Activated naive CD8-positive, alpha-beta T cell treated with anti-CD3 and anti-CD28 coated beads, Interleukin-2, amount 50 U/mL, for 24 hours (primary cell): ENCODE measurements around the gene SMYD3.

Experiments used
- ATAC-seq: fragments of 150-1000 bp; cut with Tn5 transposase; one replicate; pipeline ENCODE4 v1.10.0; 2021
- DNase-seq: peaks from one replicate; pipeline ENCODE4 v3.0.0; 2021
- H3K27ac Mint-ChIP-seq: one replicate; pipeline ENCODE4 v1.8.0; 2021; ENCODE audit warnings: mild to moderate bottlenecking, mixed read lengths
- H3K27me3 Mint-ChIP-seq: one replicate; pipeline ENCODE4 v1.8.0; 2021; ENCODE audit warnings: mixed read lengths
- H3K36me3 Mint-ChIP-seq: one replicate; pipeline ENCODE4 v1.8.0; 2021; ENCODE audit warnings: low read depth, mixed read lengths
- H3K4me1 Mint-ChIP-seq: one replicate; pipeline ENCODE4 v1.8.0; 2021; ENCODE audit warnings: mixed read lengths
- H3K4me3 Mint-ChIP-seq: one replicate; pipeline ENCODE4 v1.8.0; 2021; ENCODE audit warnings: mild to moderate bottlenecking, moderate library complexity, mixed read lengths
- H3K9me3 Mint-ChIP-seq: one replicate; pipeline ENCODE4 v1.8.0; 2021; ENCODE audit warnings: mixed read lengths

The SMYD3 gene

GRCh38 chr1:246527402-246528088, 20.5 kb upstream of the SMYD3 start:
- H3K27ac Mint-ChIP-seq, result no peak overlapping the region
- peaks cover 13% of the 10 kb centered on the region for H3K9me3 Mint-ChIP-seq
- H3K4me3 Mint-ChIP-seq, result no peak overlapping the region
- H3K36me3 Mint-ChIP-seq, result peaks cover 4% of the 10 kb centered on the region
- peaks cover 5% of the 10 kb centered on the region for H3K4me1 Mint-ChIP-seq
- H3K27me3 Mint-ChIP-seq, result no peaks in the 10 kb centered on the region
- ATAC-seq (peak; percentile 21), DNase-seq (no peak)

- Mint-ChIP-seq H3K4me1 (peaks cover 5% of the 10 kb centered on the region), H3K27ac (no peak overlapping the region), H3K9me3 (peaks cover 13% of the 10 kb centered on the region), H3K36me3 (peaks cover 4% of the 10 kb centered on the region), H3K27me3 (no peaks in the 10 kb centered on the region), H3K4me3 (no peak overlapping the region)
- DNase-seq, result no peak
- no peak for ATAC-seq
Measured at GRCh38 chr1:246526915-246527314, 19.8 kb upstream of the SMYD3 start.

- DNase-seq, result no peak
- Mint-ChIP-seq H3K4me1 (peaks cover 5% of the 10 kb centered on the region), H3K36me3 (peaks cover 4% of the 10 kb centered on the region), H3K27me3 (no peaks in the 10 kb centered on the region), H3K27ac (no peak overlapping the region), H3K4me3 (no peak overlapping the region), H3K9me3 (peaks cover 10% of the 10 kb centered on the region)
- ATAC-seq, result no peak
Measured at GRCh38 chr1:246526380-246526779, 19.3 kb upstream of the SMYD3 start.

GRCh38 chr1:246519514-246519913, 12.4 kb upstream of the SMYD3 start:
- no peaks in the 10 kb centered on the region for H3K4me1 Mint-ChIP-seq
- no peak overlapping the region for H3K27ac Mint-ChIP-seq
- ATAC-seq, result no peak

GRCh38 chr1:246518456-246519205, 11.6 kb upstream of the SMYD3 start:
- Mint-ChIP-seq H3K4me1 (no peaks in the 10 kb centered on the region), H3K27me3 (no peaks in the 10 kb centered on the region), H3K36me3 (peaks cover 8% of the 10 kb centered on the region), H3K27ac (no peak overlapping the region), H3K9me3 (peaks cover 17% of the 10 kb centered on the region), H3K4me3 (no peak overlapping the region)
- ATAC-seq, result no peak
- DNase-seq, result no peak

More at GRCh38 chr1:246519514-246519913, 12.4 kb upstream of the SMYD3 start:
- Mint-ChIP-seq H3K9me3 (peaks cover 15% of the 10 kb centered on the region), H3K4me3 (no peak overlapping the region), H3K27me3 (no peaks in the 10 kb centered on the region), H3K36me3 (peaks cover 8% of the 10 kb centered on the region)
- DNase-seq, result no peak

GRCh38 chr1:246517391-246517790, 10.3 kb upstream of the SMYD3 start:
- H3K27me3 Mint-ChIP-seq, result no peaks in the 10 kb centered on the region
- H3K9me3 Mint-ChIP-seq, result peaks cover 17% of the 10 kb centered on the region
- H3K4me1 Mint-ChIP-seq, result no peaks in the 10 kb centered on the region
- DNase-seq (no peak), ATAC-seq (no peak)
- no peak overlapping the region for H3K27ac Mint-ChIP-seq
- peaks cover 8% of the 10 kb centered on the region for H3K36me3 Mint-ChIP-seq
- H3K4me3 Mint-ChIP-seq, result no peak overlapping the region

GRCh38 chr1:246516126-246516525, 9.0 kb upstream of the SMYD3 start:
- no peaks in the 10 kb centered on the region for H3K27me3 Mint-ChIP-seq
- ATAC-seq, result no peak
- H3K27ac Mint-ChIP-seq, result no peak overlapping the region
- no peak overlapping the region for H3K4me3 Mint-ChIP-seq
- no peaks in the 10 kb centered on the region for H3K4me1 Mint-ChIP-seq
- H3K9me3 Mint-ChIP-seq, result peaks cover 17% of the 10 kb centered on the region
- no peak for DNase-seq
- peaks cover 8% of the 10 kb centered on the region for H3K36me3 Mint-ChIP-seq

GRCh38 chr1:246515390-246516005, 8.4 kb upstream of the SMYD3 start:
- no peaks in the 10 kb centered on the region for H3K27me3 Mint-ChIP-seq

GRCh38 chr1:246513619-246514343, 6.7 kb upstream of the SMYD3 start:
- no peaks in the 10 kb centered on the region for H3K27me3 Mint-ChIP-seq
- peaks cover 17% of the 10 kb centered on the region for H3K9me3 Mint-ChIP-seq
- DNase-seq, result no peak
- peaks cover 8% of the 10 kb centered on the region for H3K36me3 Mint-ChIP-seq
- H3K4me3 Mint-ChIP-seq, result no peak overlapping the region
- no peak for ATAC-seq
- H3K27ac Mint-ChIP-seq, result no peak overlapping the region
- H3K4me1 Mint-ChIP-seq, result no peaks in the 10 kb centered on the region

More at GRCh38 chr1:246515390-246516005, 8.4 kb upstream of the SMYD3 start:
- ATAC-seq (no peak), DNase-seq (no peak)
- peaks cover 8% of the 10 kb centered on the region for H3K36me3 Mint-ChIP-seq
- no peak overlapping the region for H3K27ac Mint-ChIP-seq
- H3K4me1 Mint-ChIP-seq, result no peaks in the 10 kb centered on the region
- H3K4me3 Mint-ChIP-seq, result no peak overlapping the region
- peaks cover 17% of the 10 kb centered on the region for H3K9me3 Mint-ChIP-seq

- no peak overlapping the region for H3K27ac Mint-ChIP-seq
- DNase-seq (no peak), ATAC-seq (no peak)
- no peak overlapping the region for H3K4me3 Mint-ChIP-seq
- peaks cover 8% of the 10 kb centered on the region for H3K36me3 Mint-ChIP-seq
- no peaks in the 10 kb centered on the region for H3K27me3 Mint-ChIP-seq
- peaks cover 17% of the 10 kb centered on the region for H3K9me3 Mint-ChIP-seq
- H3K4me1 Mint-ChIP-seq, result no peaks in the 10 kb centered on the region
Measured at GRCh38 chr1:246513041-246513440, 6.0 kb upstream of the SMYD3 start.

- Mint-ChIP-seq H3K4me3 (no peak overlapping the region), H3K27me3 (no peaks in the 10 kb centered on the region), H3K36me3 (peaks cover 8% of the 10 kb centered on the region), H3K27ac (no peak overlapping the region), H3K9me3 (peaks cover 17% of the 10 kb centered on the region), H3K4me1 (peaks cover 3% of the 10 kb centered on the region)
- ATAC-seq (no peak), DNase-seq (no peak)
Measured at GRCh38 chr1:246512635-246513034, 5.6 kb upstream of the SMYD3 start.

GRCh38 chr1:246512230-246512629, 5.2 kb upstream of the SMYD3 start:
- DNase-seq (no peak), ATAC-seq (no peak)
- no peak overlapping the region for H3K27ac Mint-ChIP-seq
- peaks cover 17% of the 10 kb centered on the region for H3K9me3 Mint-ChIP-seq
- H3K27me3 Mint-ChIP-seq, result no peaks in the 10 kb centered on the region
- peaks cover 8% of the 10 kb centered on the region for H3K36me3 Mint-ChIP-seq
- no peak overlapping the region for H3K4me3 Mint-ChIP-seq
- peaks cover 8% of the 10 kb centered on the region for H3K4me1 Mint-ChIP-seq

GRCh38 chr1:246511203-246511602, 4.1 kb upstream of the SMYD3 start:
- Mint-ChIP-seq H3K36me3 (peaks cover 6% of the 10 kb centered on the region), H3K4me3 (no peak overlapping the region), H3K9me3 (peaks cover 14% of the 10 kb centered on the region), H3K27me3 (no peaks in the 10 kb centered on the region), H3K4me1 (peaks cover 10% of the 10 kb centered on the region), H3K27ac (no peak overlapping the region)
- ATAC-seq, result no peak
- DNase-seq, result no peak

GRCh38 chr1:246510147-246511030, 3.3 kb upstream of the SMYD3 start:
- Mint-ChIP-seq H3K4me1 (peaks cover 19% of the 10 kb centered on the region), H3K4me3 (no peak overlapping the region), H3K27ac (no peak overlapping the region), H3K27me3 (no peaks in the 10 kb centered on the region), H3K36me3 (peaks cover 6% of the 10 kb centered on the region), H3K9me3 (peaks cover 8% of the 10 kb centered on the region)
- ATAC-seq (no peak), DNase-seq (no peak)
